ENCODE measurements around the gene GALNT8. TPM values are rescaled to one million over a fixed set of nuclear protein-coding genes. Genes with fewer than 3 reads are reported as not detected.

Gene GALNT8
- polyA plus RNA-seq, 3 donors, result 2.7 to 4.0 (median 3.8) TPM

Other genes with a start within 250 kb of the GALNT8 start
- gene RAD51AP1, start 181.5 kb upstream of the GALNT8 start, polyA plus RNA-seq (ENCODE audit: insufficient read length in 3 of 3), result 10 to 100 TPM; 26.2 to 27.9 (median 27.1) TPM
- gene DYRK4, start 158.2 kb upstream of the GALNT8 start, polyA plus RNA-seq (ENCODE audit: insufficient read length in 3 of 3), result 10 to 100 TPM; 49.8 to 54.8 (median 53.6) TPM
- 1 to 10 TPM; 3.8 to 6.2 (median 4.7) TPM for gene AKAP3, start 71.3 kb upstream of the GALNT8 start, polyA plus RNA-seq (ENCODE audit: insufficient read length in 3 of 3)
- gene NDUFA9, start 71.3 kb upstream of the GALNT8 start, polyA plus RNA-seq (ENCODE audit: insufficient read length in 3 of 3), result 100 to 1,000 TPM; 110 to 124 (median 117) TPM
- gene KCNA1, start 189.5 kb downstream of the GALNT8 start, polyA plus RNA-seq (ENCODE audit: insufficient read length in 3 of 3), result under 1 TPM; 0.14 to 0.31 (median 0.16) TPM

All from renal pelvis (tissue), 3 donors.